GM19328 (cell line): ENCODE data around the gene CFAP119.

Experiments used
- ATAC-seq: cut with Tn5 transposase; IDR thresholded peaks from one replicate; pipeline ENCODE4 v1.9.1; 2021; ENCODE audit warnings: mild to moderate bottlenecking, moderate library complexity; ENCODE audit not compliant: unreplicated experiment

The CFAP119 gene

GRCh38 chr16:30782486-30783279 lies 20.8 kb upstream of the CFAP119 start:
- no peak for ATAC-seq

GRCh38 chr16:30780549-30780948 lies 18.7 kb upstream of the CFAP119 start:
- ATAC-seq = no peak

GRCh38 chr16:30780021-30780420 lies 18.2 kb upstream of the CFAP119 start:
- no peak for ATAC-seq

- no peak for ATAC-seq
Measured at GRCh38 chr16:30779596-30779995, 17.7 kb upstream of the CFAP119 start.

GRCh38 chr16:30778549-30779244 lies 16.8 kb upstream of the CFAP119 start:
- ATAC-seq = no peak

- no peak for ATAC-seq
Measured at GRCh38 chr16:30777591-30778297, 15.9 kb upstream of the CFAP119 start.

- no peak for ATAC-seq
Measured at GRCh38 chr16:30775392-30776188, 13.7 kb upstream of the CFAP119 start.

- no peak for ATAC-seq
Measured at GRCh38 chr16:30775131-30775391, 13.2 kb upstream of the CFAP119 start.

GRCh38 chr16:30774367-30775130 lies 12.7 kb upstream of the CFAP119 start:
- ATAC-seq = no peak

GRCh38 chr16:30773826-30774225 lies 12.0 kb upstream of the CFAP119 start:
- ATAC-seq = no peak

GRCh38 chr16:30771726-30772125 lies 9.9 kb upstream of the CFAP119 start:
- no peak for ATAC-seq

GRCh38 chr16:30769379-30770089 lies 7.7 kb upstream of the CFAP119 start:
- ATAC-seq = no peak

GRCh38 chr16:30768583-30769181 lies 6.8 kb upstream of the CFAP119 start:
- ATAC-seq = no peak

- no peak for ATAC-seq
Measured at GRCh38 chr16:30767767-30768465, 6.1 kb upstream of the CFAP119 start.

- ATAC-seq = no peak
Measured at GRCh38 chr16:30766933-30767284, 5.0 kb upstream of the CFAP119 start.

GRCh38 chr16:30766206-30766932 lies 4.5 kb upstream of the CFAP119 start:
- ATAC-seq = no peak

- no peak for ATAC-seq
Measured at GRCh38 chr16:30764816-30765465, 3.1 kb upstream of the CFAP119 start.

- no peak for ATAC-seq
Measured at GRCh38 chr16:30764086-30764485, 2.2 kb upstream of the CFAP119 start.
